HEK293 (cell line): Measurements from ENCODE around the gene AP5Z1.

ENCODE experiments used
- CTCF ChIA-PET: fragments of 350-600 bp; formaldehyde crosslinking; extraction: SDS; loops from one replicate; lab custom pipeline; 2021; ENCODE audit warnings: antibody characterized with exemption; lab: Yijun Ruan, JAX
- POLR2A ChIA-PET: fragments of 300-600 bp; formaldehyde crosslinking; extraction: SDS; loops from one replicate; lab custom pipeline; 2020; ENCODE audit warnings: antibody characterized with exemption, inconsistent platforms; lab: Yijun Ruan, JAX
- H3K27ac ChIP-seq: fragments of 200-500 bp; sonication (Bioruptor generic); 2 replicates; pipeline ENCODE4 v1.5.1; 2014; ENCODE audit warnings: low read depth, low read length, control low read depth, inconsistent platforms; ENCODE audit errors: extremely low read depth
- H3K36me3 ChIP-seq, 2 experiments: fragments of 200-500 bp in 1 of 2; sonication (Bioruptor generic) in 1 of 2; 1 replicate in 1 of 2; 2 replicates in 1 of 2; pipeline ENCODE4 v1.5.1; 2014 to 2017; ENCODE audit warnings: inconsistent platforms in 2 of 2, low read length in 2 of 2; ENCODE audit not compliant: control insufficient read depth in 2 of 2, insufficient read depth in 1 of 2
- H3K4me1 ChIP-seq: fragments of 200-500 bp; sonication (Bioruptor generic); 2 replicates; pipeline ENCODE4 v1.5.1; 2014; ENCODE audit warnings: mild to moderate bottlenecking, low read length, inconsistent platforms; ENCODE audit not compliant: control insufficient read depth, insufficient read depth
- H3K4me3 ChIP-seq: 2 replicates; pipeline ENCODE4 v1.5.1; 2011; ENCODE audit warnings: low read depth, mild to moderate bottlenecking, control low read depth, low read length, moderate library complexity
- H3K9me3 ChIP-seq: fragments of 200-500 bp; sonication (Bioruptor generic); 2 replicates; pipeline ENCODE4 v1.5.1; 2014; ENCODE audit warnings: low read depth, low read length, inconsistent platforms; ENCODE audit not compliant: control insufficient read depth, insufficient read depth
- SP3 ChIP-seq: fragments of 450-650 bp; formaldehyde crosslinking; IDR thresholded peaks from 2 replicates; pipeline ENCODE4 v1.5.1; 2016; ENCODE audit warnings: missing biosample characterization, missing genetic modification characterization
- SP7 ChIP-seq: fragments of 450-650 bp; formaldehyde crosslinking; IDR thresholded peaks from 2 replicates; pipeline ENCODE4 v1.5.1; 2016; ENCODE audit warnings: missing biosample characterization, missing genetic modification characterization
- ZBTB17 ChIP-seq: fragments of 450-650 bp; formaldehyde crosslinking; IDR thresholded peaks from 2 replicates; pipeline ENCODE4 v1.5.1; 2016; ENCODE audit warnings: missing biosample characterization, missing genetic modification characterization
- ZFP3 ChIP-seq: fragments of 450-650 bp; formaldehyde crosslinking; IDR thresholded peaks from 2 replicates; pipeline ENCODE4 v1.5.1; 2016; ENCODE audit warnings: low read depth, missing biosample characterization, missing genetic modification characterization
- ZNF148 ChIP-seq: fragments of 450-650 bp; formaldehyde crosslinking; IDR thresholded peaks from 2 replicates; pipeline ENCODE4 v1.5.0; 2017; ENCODE audit warnings: missing biosample characterization, missing genetic modification characterization, borderline replicate concordance
- ZNF19 ChIP-seq: fragments of 450-650 bp; formaldehyde crosslinking; IDR thresholded peaks from 2 replicates; pipeline ENCODE4; 2016; ENCODE audit warnings: missing biosample characterization, missing genetic modification characterization, low read depth
- ZNF211 ChIP-seq: fragments of 450-650 bp; formaldehyde crosslinking; IDR thresholded peaks from 2 replicates; pipeline ENCODE4 v1.5.1; 2016; ENCODE audit warnings: low read depth, missing biosample characterization, missing genetic modification characterization
- ZNF24 ChIP-seq: fragments of 450-650 bp; formaldehyde crosslinking; IDR thresholded peaks from 2 replicates; pipeline ENCODE4 v1.5.1; 2016; ENCODE audit warnings: missing biosample characterization, missing genetic modification characterization
- ZNF280D ChIP-seq: fragments of 450-650 bp; formaldehyde crosslinking; IDR thresholded peaks from 2 replicates; pipeline ENCODE4 v1.5.1; 2016; ENCODE audit warnings: missing biosample characterization, missing genetic modification characterization
- ZNF37A ChIP-seq: fragments of 450-650 bp; IDR thresholded peaks from 2 replicates; pipeline ENCODE4 v1.5.1; 2018; ENCODE audit warnings: missing biosample characterization, missing genetic modification characterization
- ZNF391 ChIP-seq: fragments of 450-650 bp; formaldehyde crosslinking; IDR thresholded peaks from 2 replicates; pipeline ENCODE4 v1.5.1; 2016; ENCODE audit warnings: low read depth, missing biosample characterization, missing genetic modification characterization, borderline replicate concordance
- ZNF473 ChIP-seq: fragments of 450-650 bp; formaldehyde crosslinking; IDR thresholded peaks from 2 replicates; pipeline ENCODE4 v1.5.1; 2017; ENCODE audit warnings: missing biosample characterization, missing genetic modification characterization
- ZNF621 ChIP-seq: fragments of 450-650 bp; formaldehyde crosslinking; IDR thresholded peaks from 2 replicates; pipeline ENCODE4 v1.5.1; 2017; ENCODE audit warnings: missing biosample characterization, missing genetic modification characterization
- ZNF626 ChIP-seq: fragments of 450-650 bp; sonication (Bioruptor Pico); formaldehyde crosslinking; IDR thresholded peaks from 2 replicates; pipeline ENCODE4 v1.5.1; 2018; ENCODE audit warnings: missing biosample characterization, missing genetic modification characterization, inconsistent platforms
- ZNF658 ChIP-seq: fragments of 450-650 bp; formaldehyde crosslinking; IDR thresholded peaks from 2 replicates; pipeline ENCODE4; 2016; ENCODE audit warnings: missing biosample characterization, missing genetic modification characterization
- ZNF843 ChIP-seq: fragments of 450-650 bp; formaldehyde crosslinking; IDR thresholded peaks from 2 replicates; pipeline ENCODE4 v1.5.1; 2016; ENCODE audit warnings: missing biosample characterization, missing genetic modification characterization
- TF ChIP-seq, protein P1 (sequence below): fragments of 450-650 bp; formaldehyde crosslinking; IDR thresholded peaks from 2 replicates; pipeline ENCODE4 v1.5.1; 2016; ENCODE audit warnings: missing biosample characterization, missing genetic modification characterization
- TF ChIP-seq, protein P2 (sequence below): fragments of 450-650 bp; formaldehyde crosslinking; IDR thresholded peaks from 2 replicates; pipeline ENCODE4 v1.5.1; 2016; ENCODE audit warnings: missing biosample characterization, missing genetic modification characterization

The AP5Z1 gene

DNA sequence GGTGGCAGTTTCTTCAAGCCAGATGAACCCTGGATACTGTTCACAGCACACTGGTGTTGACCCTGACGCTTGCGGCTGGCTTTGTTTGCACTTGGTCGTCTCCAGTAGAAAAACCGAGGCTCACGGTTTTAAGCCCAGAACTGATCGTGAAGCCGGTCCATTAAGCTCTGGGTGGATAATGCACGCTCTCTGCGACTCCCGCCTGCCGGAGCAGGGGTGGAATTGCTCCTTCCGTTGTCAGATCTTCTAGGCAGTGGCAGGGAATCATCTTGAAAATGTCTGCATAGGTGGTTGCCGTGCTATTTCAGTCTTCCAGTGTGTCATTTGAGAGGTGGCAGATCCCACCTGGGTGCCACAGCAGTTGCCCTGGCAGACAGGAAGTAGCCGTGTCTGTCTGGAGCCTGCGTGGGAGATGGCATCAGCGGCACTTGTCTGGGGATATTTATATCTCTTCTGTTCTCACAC, 35.9 kb upstream of the AP5Z1 start:
- TF ChIP-seq, protein P1, sequence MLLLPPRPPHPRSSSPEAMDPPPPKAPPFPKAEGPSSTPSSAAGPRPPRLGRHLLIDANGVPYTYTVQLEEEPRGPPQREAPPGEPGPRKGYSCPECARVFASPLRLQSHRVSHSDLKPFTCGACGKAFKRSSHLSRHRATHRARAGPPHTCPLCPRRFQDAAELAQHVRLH (tag by site-specific recombination) = no peak
- no peak for TF ChIP-seq SP7 (tag by site-specific recombination)
- no peak for TF ChIP-seq ZFP3
- no peak for TF ChIP-seq ZNF391 (tag by site-specific recombination)
- no peak for TF ChIP-seq ZBTB17
- no peak for TF ChIP-seq ZNF280D
- no peak for TF ChIP-seq ZNF626
- TF ChIP-seq ZNF658 = no peak
- no peak for TF ChIP-seq ZNF843 (tag by site-specific recombination)
- TF ChIP-seq ZNF24 (tag by site-specific recombination) = no peak
- TF ChIP-seq ZNF148 (tag by site-specific recombination) = no peak
- peaks cover 5 to 19% of the 10 kb centered on the region in 2 experiments; a peak in 2 of 3 replicates for H3K36me3 ChIP-seq
- no peaks in the 10 kb centered on the region for H3K9me3 ChIP-seq
- no peak overlapping the region for H3K4me3 ChIP-seq
- H3K27ac ChIP-seq = peak overlapping the region; percentile 13; the same call in 1 of the 2 replicates
- CTCF ChIA-PET = interaction anchor here (0.6 kb wide), 1 partner anchor 234 kb away, joined by 3 read pairs; no protein-coding TSS in a partner anchor
- POLR2A ChIA-PET = no interaction called here
- H3K4me1 ChIP-seq = peaks cover 16% of the 10 kb centered on the region

- POLR2A ChIA-PET = interaction anchor here (0.7 kb wide), 1 partner anchor 1979 kb away, joined by 3 read pairs; no protein-coding TSS in a partner anchor
- Histone ChIP-seq H3K27ac (no peak overlapping the region), H3K36me3 (peaks cover 5 to 19% of the 10 kb centered on the region in 2 experiments; a peak in 2 of 3 replicates), H3K9me3 (no peaks in the 10 kb centered on the region), H3K4me1 (peaks cover 21% of the 10 kb centered on the region), H3K4me3 (no peak overlapping the region)
- TF ChIP-seq, protein P2, sequence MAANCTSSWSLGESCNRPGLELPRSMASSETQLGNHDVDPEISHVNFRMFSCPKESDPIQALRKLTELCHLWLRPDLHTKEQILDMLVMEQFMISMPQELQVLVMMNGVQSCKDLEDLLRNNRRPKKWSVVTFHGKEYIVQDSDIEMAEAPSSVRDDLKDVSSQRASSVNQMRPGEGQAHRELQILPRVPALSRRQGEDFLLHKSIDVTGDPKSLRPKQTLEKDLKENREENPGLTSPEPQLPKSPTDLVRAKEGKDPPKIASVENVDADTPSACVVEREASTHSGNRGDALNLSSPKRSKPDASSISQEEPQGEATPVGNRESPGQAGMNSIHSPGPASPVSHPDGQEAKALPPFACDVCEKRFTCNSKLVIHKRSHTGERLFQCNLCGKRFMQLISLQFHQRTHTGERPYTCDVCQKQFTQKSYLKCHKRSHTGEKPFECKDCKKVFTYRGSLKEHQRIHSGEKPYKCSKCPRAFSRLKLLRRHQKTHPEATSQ (tag by site-specific recombination) = no peak
- no peak for TF ChIP-seq ZNF211 (tag by site-specific recombination)
- TF ChIP-seq SP3 (tag by site-specific recombination) = no peak
- TF ChIP-seq ZNF621 (tag by site-specific recombination) = no peak
- no peak for TF ChIP-seq ZNF19 (tag by site-specific recombination)
- no peak for TF ChIP-seq SP7 (tag by site-specific recombination)
- TF ChIP-seq ZNF473 (tag by site-specific recombination) = no peak
- TF ChIP-seq ZNF37A (tag by site-specific recombination) = no peak
- CTCF ChIA-PET = interaction anchor here (0.6 kb wide), 1 partner anchor 129 kb away, joined by 4 read pairs; no protein-coding TSS in a partner anchor
Observed at GRCh38 chr7:4740796-4741195, 34.6 kb upstream of the AP5Z1 start.
